CD8-positive, alpha-beta memory T cell (primary cell): ENCODE results near the gene RREB1. TPM values are rescaled to one million over a fixed set of nuclear protein-coding genes. Genes with fewer than 3 reads are reported as not detected.

ENCODE experiments used
- CTCF ChIA-PET: fragments of 350-600 bp; sonication (Branson Sonifier 250); formaldehyde crosslinking; loops from one replicate; lab custom pipeline; 2021; ENCODE audit warnings: antibody characterized with exemption; lab: Charles Lee
- POLR2A ChIA-PET: fragments of 350-600 bp; sonication (Branson Sonifier 250); formaldehyde crosslinking; loops from one replicate; lab custom pipeline; 2021; ENCODE audit warnings: antibody characterized with exemption; lab: Charles Lee
- DNase-seq, 5 donors: peaks; one replicate each; pipeline versions ENCODE4 v3.0.0 to v3.0.0-alpha.2; 2020 to 2022; ENCODE audit warnings: mixed read lengths in 1 of 5
- H3K27ac ChIP-seq: one replicate; pipeline ENCODE4 v1.7.0; 2013; ENCODE audit warnings: low read depth, mild to moderate bottlenecking, low read length, moderate library complexity
- H3K27me3 ChIP-seq: 2 replicates; pipeline ENCODE4 v1.7.0; 2013; ENCODE audit warnings: low read length, mild to moderate bottlenecking; ENCODE audit not compliant: insufficient read depth, poor library complexity, severe bottlenecking
- H3K36me3 ChIP-seq: 2 replicates; pipeline ENCODE4 v1.7.0; 2013; ENCODE audit warnings: mild to moderate bottlenecking, low read length, moderate library complexity; ENCODE audit not compliant: insufficient read depth
- H3K4me1 ChIP-seq: 2 replicates; pipeline ENCODE4 v1.7.0; 2013; ENCODE audit warnings: mild to moderate bottlenecking, low read length, moderate library complexity; ENCODE audit not compliant: insufficient read depth
- H3K4me3 ChIP-seq: 2 replicates; pipeline ENCODE4 v1.7.0; 2013; ENCODE audit warnings: mild to moderate bottlenecking, low read length
- H3K9me3 ChIP-seq: 2 replicates; pipeline ENCODE4 v1.7.0; 2013; ENCODE audit warnings: mild to moderate bottlenecking, low read length
- H3K27ac Mint-ChIP-seq, 8 donors: one replicate each; pipeline ENCODE4 v1.8.0; 2020 to 2021; ENCODE audit warnings: mixed read lengths in 8 of 8, mild to moderate bottlenecking in 6 of 8, inconsistent platforms in 3 of 8, moderate library complexity in 3 of 8
- H3K27me3 Mint-ChIP-seq, 2 donors: one replicate each; pipeline ENCODE4 v1.8.0; 2020 to 2021; ENCODE audit warnings: mixed read lengths in 2 of 2, mild to moderate bottlenecking in 1 of 2, moderate library complexity in 1 of 2
- H3K36me3 Mint-ChIP-seq, 3 donors: one replicate each; pipeline ENCODE4 v1.8.0; 2020 to 2021; ENCODE audit warnings: mixed read lengths in 3 of 3, inconsistent platforms in 1 of 3, mild to moderate bottlenecking in 1 of 3
- H3K4me1 Mint-ChIP-seq, 3 donors: one replicate each; pipeline ENCODE4 v1.8.0; 2020 to 2021; ENCODE audit warnings: mixed read lengths in 3 of 3, inconsistent platforms in 1 of 3, mild to moderate bottlenecking in 1 of 3
- H3K4me3 Mint-ChIP-seq, 7 donors: one replicate each; pipeline ENCODE4 v1.8.0; 2020 to 2021; ENCODE audit warnings: mixed read lengths in 7 of 7, mild to moderate bottlenecking in 6 of 7, moderate library complexity in 4 of 7, inconsistent platforms in 2 of 7
- H3K9me3 Mint-ChIP-seq, 5 donors: one replicate each; pipeline ENCODE4 v1.8.0; 2020 to 2022; ENCODE audit warnings: mixed read lengths in 5 of 5, mild to moderate bottlenecking in 3 of 5, moderate library complexity in 2 of 5, inconsistent platforms in 1 of 5
- polyA plus RNA-seq: library from polyadenylated mRNA; unstranded; fragments of 300-500 nt; fragmentation: Illumina TruSeq; gene quantifications from one replicate; pipeline ENCODE4 v1.2.3, GENCODE V29; 2021
- total RNA-seq, 2 experiments: library from RNA; stranded (reverse); gene quantifications; one replicate each; pipeline ENCODE4 v1.2.3, GENCODE V29; 2021

RREB1 gene
- total and polyA plus RNA-seq, 3 experiments from 2014 or later = 8.5 to 18.7 (median 17.7) TPM

DNA sequence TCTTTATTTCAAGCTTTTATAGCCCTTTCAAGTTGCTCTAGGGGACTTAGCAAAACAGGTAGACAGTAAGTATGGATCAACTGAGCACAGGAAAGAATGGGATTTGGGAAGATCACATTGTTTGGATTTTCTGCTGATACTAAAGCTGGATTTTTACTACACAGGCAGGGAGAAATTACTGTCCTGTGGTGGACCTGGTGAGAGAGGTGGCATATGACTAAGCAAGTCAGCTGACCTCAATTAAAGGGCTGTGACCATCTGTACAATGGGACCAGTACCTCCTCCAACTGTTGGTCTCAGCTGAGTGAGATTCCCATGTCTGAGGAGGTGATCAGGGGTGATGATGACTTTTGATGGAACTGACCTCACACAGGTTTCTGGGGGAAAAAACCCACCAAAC lies 28.0 kb downstream of the RREB1 start:
- POLR2A ChIA-PET = interaction anchor here (1.1 kb wide), 1 partner anchor 25 kb away, joined by 3 read pairs; no protein-coding TSS in a partner anchor
- peaks cover 0 to 4% (median 0%) of the 10 kb centered on the region in 3 donors for H3K36me3 Mint-ChIP-seq
- Histone ChIP-seq H3K9me3 (no peaks in the 10 kb centered on the region), H3K27me3 (no peaks in the 10 kb centered on the region), H3K36me3 (no peaks in the 10 kb centered on the region), H3K4me3 (no peak overlapping the region), H3K27ac (no peak overlapping the region), H3K4me1 (peaks cover 70% of the 10 kb centered on the region)
- no peaks in the 10 kb centered on the region for H3K9me3 Mint-ChIP-seq
- peaks cover 65 to 92% (median 83%) of the 10 kb centered on the region in 3 donors for H3K4me1 Mint-ChIP-seq
- H3K4me3 Mint-ChIP-seq = peak overlapping the region in 1 of 7 donors; percentile 36
- CTCF ChIA-PET = interaction anchor here (0.8 to 2.7 kb wide), 6 partner anchors 9 to 29 kb away, joined by 3 to 8 read pairs (median 3); partner anchors contain the start of gene RREB1
- no peak for DNase-seq
- peak overlapping the region; percentile 39 to 73 (median 58) for H3K27ac Mint-ChIP-seq
- no peaks in the 10 kb centered on the region for H3K27me3 Mint-ChIP-seq

DNA sequence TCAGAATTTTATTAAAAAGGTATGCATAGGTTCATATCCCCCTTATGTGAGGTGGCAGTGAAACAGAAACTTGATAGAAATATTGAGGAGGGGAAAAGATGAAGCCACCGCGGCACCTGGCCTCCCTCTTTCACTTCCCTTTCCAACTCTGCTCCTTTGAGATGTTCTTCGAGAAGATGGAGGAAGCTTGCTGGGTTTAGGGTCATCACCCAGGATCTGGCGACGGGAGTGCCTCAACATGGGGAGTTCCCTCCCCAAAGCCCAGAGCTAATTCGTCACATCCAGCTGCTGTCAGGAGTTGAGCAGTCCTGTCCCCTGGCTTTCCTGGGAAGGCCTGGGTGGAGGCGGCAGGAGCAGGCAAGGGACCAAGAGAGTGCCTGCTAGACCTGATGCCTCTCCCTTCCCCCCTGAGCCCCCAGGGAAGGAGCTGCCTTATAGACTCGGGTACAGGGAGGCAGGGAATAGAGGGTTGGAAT lies 29.1 kb downstream of the RREB1 start:
- H3K4me3 Mint-ChIP-seq = peak overlapping the region; percentile 71 to 88 (median 77)
- peaks cover 0 to 4% (median 0%) of the 10 kb centered on the region in 3 donors for H3K36me3 Mint-ChIP-seq
- no peaks in the 10 kb centered on the region for H3K27me3 Mint-ChIP-seq
- Histone ChIP-seq H3K36me3 (no peaks in the 10 kb centered on the region), H3K9me3 (no peaks in the 10 kb centered on the region), H3K4me3 (peak overlapping the region; percentile 36), H3K27ac (peak overlapping the region; percentile 33), H3K27me3 (no peaks in the 10 kb centered on the region), H3K4me1 (peaks cover 76% of the 10 kb centered on the region)
- CTCF ChIA-PET = interaction anchor here (0.5 to 2.7 kb wide), 3 partner anchors 13 to 31 kb away, joined by 3 to 8 read pairs (median 4); no protein-coding TSS in a partner anchor
- POLR2A ChIA-PET = interaction anchor here (1.7 to 1.9 kb wide), 2 partner anchors 10 to 29 kb away, joined by 4 to 27 read pairs; partner anchors contain the start of gene RREB1
- peak overlapping the region; percentile 83 to 97 (median 96) for H3K27ac Mint-ChIP-seq
- H3K4me1 Mint-ChIP-seq = peaks cover 61 to 89% (median 82%) of the 10 kb centered on the region in 3 donors
- DNase-seq = no peak
- H3K9me3 Mint-ChIP-seq = no peaks in the 10 kb centered on the region

DNA sequence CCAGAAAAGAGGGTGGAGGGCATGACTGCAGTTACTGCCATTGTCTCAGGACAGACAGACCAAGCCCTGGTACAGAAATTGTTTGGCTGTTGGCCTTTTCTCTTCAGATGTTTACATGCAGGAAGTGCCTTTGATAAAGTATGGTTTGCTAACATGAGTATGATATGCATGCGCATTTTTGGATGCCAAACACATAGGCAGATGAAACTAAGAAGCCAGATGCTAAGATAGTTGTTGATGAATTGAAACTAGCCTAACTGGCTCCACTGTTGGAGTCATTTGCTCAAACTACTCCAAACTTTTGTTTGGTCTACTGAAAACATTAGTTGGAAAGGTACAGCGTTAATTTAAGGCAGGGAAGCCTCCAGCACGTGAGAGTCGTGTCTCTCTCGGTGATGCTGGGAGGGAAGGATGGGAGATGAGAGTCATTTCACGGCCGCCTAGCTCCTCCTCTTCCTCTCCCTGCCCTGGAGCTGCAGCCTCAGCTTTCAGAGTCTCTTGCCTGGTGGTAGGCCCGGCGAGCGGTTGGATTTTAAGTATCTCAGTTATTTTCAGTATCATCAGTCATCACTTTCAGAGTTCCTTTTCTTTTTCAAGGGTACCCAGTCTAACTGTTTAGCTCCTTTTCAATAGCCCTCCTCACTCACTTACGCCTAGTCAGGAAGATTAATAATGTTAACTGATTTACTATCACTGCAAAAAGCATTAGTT lies 29.7 kb downstream of the RREB1 start:
- CTCF ChIA-PET = interaction anchor here (0.5 to 2.7 kb wide), 2 partner anchors 13 to 23 kb away, joined by 4 to 8 read pairs; no protein-coding TSS in a partner anchor
- Mint-ChIP-seq H3K27ac (peak overlapping the region; percentile 83 to 97 (median 96)), H3K27me3 (no peaks in the 10 kb centered on the region), H3K9me3 (no peaks in the 10 kb centered on the region), H3K4me3 (peak overlapping the region; percentile 71 to 88 (median 77)), H3K4me1 (peaks cover 57 to 88% (median 78%) of the 10 kb centered on the region in 3 donors), H3K36me3 (peaks cover 0 to 2% (median 0%) of the 10 kb centered on the region in 3 donors)
- DNase-seq = peak; percentile 28 to 66 (median 50)
- Histone ChIP-seq H3K36me3 (no peaks in the 10 kb centered on the region), H3K27ac (peak overlapping the region; percentile 33), H3K27me3 (no peaks in the 10 kb centered on the region), H3K4me1 (peaks cover 77% of the 10 kb centered on the region), H3K9me3 (no peaks in the 10 kb centered on the region), H3K4me3 (peak overlapping the region; percentile 36)
- POLR2A ChIA-PET = interaction anchor here (1.7 to 1.9 kb wide), 2 partner anchors 9 to 29 kb away, joined by 4 to 27 read pairs; partner anchors contain the start of gene RREB1

DNA sequence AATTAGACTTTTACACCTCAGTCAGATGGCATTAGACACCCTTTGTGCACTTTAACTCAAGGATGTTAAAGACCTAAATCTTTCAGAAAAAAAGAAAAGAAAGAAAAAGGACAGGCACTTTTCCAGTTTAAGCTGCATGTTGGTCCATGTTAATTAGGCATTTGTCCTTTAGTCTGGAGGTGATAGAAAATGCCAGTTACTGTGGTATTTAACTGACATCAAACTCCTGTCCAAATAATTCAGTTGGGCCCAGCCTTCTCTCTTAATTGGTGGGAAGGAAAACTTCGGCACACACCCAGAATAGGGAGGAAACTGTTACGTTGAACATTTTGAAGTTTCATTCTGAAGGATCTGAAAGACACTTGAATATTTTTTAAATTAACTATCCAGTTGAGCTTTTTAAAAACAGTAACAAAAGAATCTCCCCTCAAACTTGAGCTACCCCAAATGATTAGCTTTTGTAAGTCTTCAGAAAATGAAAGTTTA lies 30.3 kb downstream of the RREB1 start:
- no peak for DNase-seq
- Histone ChIP-seq H3K9me3 (no peaks in the 10 kb centered on the region), H3K4me3 (peak overlapping the region; percentile 36), H3K27me3 (no peaks in the 10 kb centered on the region), H3K36me3 (no peaks in the 10 kb centered on the region), H3K27ac (peak overlapping the region; percentile 33), H3K4me1 (peaks cover 75% of the 10 kb centered on the region)
- POLR2A ChIA-PET = interaction anchor here (1.7 to 1.9 kb wide), 2 partner anchors 8 to 30 kb away, joined by 4 to 27 read pairs; partner anchors contain the start of gene RREB1
- peaks cover 0 to 2% (median 0%) of the 10 kb centered on the region in 3 donors for H3K36me3 Mint-ChIP-seq
- CTCF ChIA-PET = no interaction called here
- H3K4me3 Mint-ChIP-seq = peak overlapping the region; percentile 20 to 88 (median 77)
- H3K4me1 Mint-ChIP-seq = peaks cover 57 to 87% (median 78%) of the 10 kb centered on the region in 3 donors
- peak overlapping the region; percentile 83 to 97 (median 96) for H3K27ac Mint-ChIP-seq
- no peaks in the 10 kb centered on the region for H3K27me3 Mint-ChIP-seq
- no peaks in the 10 kb centered on the region for H3K9me3 Mint-ChIP-seq

DNA sequence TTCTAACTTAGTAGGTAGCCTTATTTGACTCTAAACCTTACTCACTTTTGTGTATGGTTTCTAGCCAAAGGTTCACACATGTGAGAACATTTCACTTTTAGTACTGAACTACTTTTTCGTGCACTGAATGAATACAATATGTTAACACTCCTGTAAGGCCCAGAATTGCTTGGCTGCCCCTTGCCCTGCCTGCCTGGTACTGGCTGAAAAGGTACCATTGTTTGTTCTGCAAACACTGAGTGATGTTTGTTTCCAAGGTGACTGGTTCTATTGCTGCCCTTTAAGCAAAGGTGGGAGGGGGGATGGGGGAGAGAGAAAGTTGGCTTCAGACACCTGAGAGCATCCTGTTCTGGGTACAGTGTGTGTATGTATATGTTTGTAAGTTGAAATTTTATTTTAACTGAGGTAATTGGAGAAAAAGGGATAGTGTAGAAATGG lies 31.2 kb downstream of the RREB1 start:
- Mint-ChIP-seq H3K27me3 (no peaks in the 10 kb centered on the region), H3K9me3 (no peaks in the 10 kb centered on the region), H3K27ac (peak overlapping the region; percentile 10 to 97 (median 79)), H3K4me1 (peaks cover 56 to 86% (median 78%) of the 10 kb centered on the region in 3 donors), H3K36me3 (no peaks in the 10 kb centered on the region), H3K4me3 (peak overlapping the region in 6 of 7 donors; percentile 43 to 79 (median 56))
- Histone ChIP-seq H3K4me1 (peaks cover 80% of the 10 kb centered on the region), H3K27me3 (no peaks in the 10 kb centered on the region), H3K9me3 (no peaks in the 10 kb centered on the region), H3K36me3 (no peaks in the 10 kb centered on the region), H3K27ac (no peak overlapping the region), H3K4me3 (no peak overlapping the region)
- CTCF ChIA-PET = no interaction called here
- peak in 3 of 5 donors; percentile 50 to 72 (median 69) for DNase-seq
- POLR2A ChIA-PET = interaction anchor here (1.7 to 1.9 kb wide), 2 partner anchors 8 to 31 kb away, joined by 4 to 27 read pairs; partner anchors contain the start of gene RREB1

DNA sequence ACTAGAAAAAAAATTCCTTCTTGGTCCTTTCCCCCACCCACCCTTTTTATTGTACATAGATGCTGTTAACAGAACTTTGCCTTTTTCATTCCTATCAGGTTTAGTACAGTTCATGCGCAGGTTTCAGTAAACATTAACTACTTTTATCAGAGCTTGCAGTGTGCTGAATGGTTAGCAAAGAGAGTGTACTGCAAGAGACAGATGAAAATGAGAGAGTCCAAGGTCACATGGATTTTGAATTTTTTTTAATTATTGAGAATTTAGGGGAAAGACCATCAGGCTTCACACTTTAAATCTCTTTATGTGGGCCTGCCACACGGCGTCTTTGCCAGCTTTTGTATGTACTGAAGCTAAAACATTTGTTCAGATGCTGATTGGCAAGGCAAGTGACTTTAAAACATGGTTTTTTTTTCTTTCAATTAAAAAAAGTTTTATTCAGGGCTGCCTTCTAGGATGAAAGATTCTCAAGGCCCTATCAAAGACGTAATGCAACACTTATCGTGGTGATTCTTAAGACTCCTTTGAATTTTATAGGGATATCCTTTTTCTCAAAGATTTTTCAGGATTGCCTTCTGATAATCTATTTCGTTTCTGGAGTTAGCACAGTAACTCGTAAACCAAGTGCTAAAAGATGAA lies 32.2 kb downstream of the RREB1 start:
- Histone ChIP-seq H3K36me3 (no peaks in the 10 kb centered on the region), H3K9me3 (no peaks in the 10 kb centered on the region), H3K27ac (peak overlapping the region; percentile 72), H3K4me3 (no peak overlapping the region), H3K27me3 (no peaks in the 10 kb centered on the region), H3K4me1 (peaks cover 78% of the 10 kb centered on the region)
- Mint-ChIP-seq H3K36me3 (no peaks in the 10 kb centered on the region), H3K4me3 (peak overlapping the region; percentile 83 to 91 (median 87)), H3K27ac (peak overlapping the region; percentile 17 to 93 (median 78)), H3K9me3 (no peaks in the 10 kb centered on the region), H3K4me1 (peaks cover 57 to 85% (median 78%) of the 10 kb centered on the region in 3 donors), H3K27me3 (no peaks in the 10 kb centered on the region)
- DNase-seq = no peak
- CTCF ChIA-PET = interaction anchor here (1.6 kb wide), 1 partner anchor 12 kb away, joined by 3 read pairs; no protein-coding TSS in a partner anchor
- POLR2A ChIA-PET = interaction anchor here (1.2 kb wide), 1 partner anchor 31 kb away, joined by 3 read pairs; no protein-coding TSS in a partner anchor

DNA sequence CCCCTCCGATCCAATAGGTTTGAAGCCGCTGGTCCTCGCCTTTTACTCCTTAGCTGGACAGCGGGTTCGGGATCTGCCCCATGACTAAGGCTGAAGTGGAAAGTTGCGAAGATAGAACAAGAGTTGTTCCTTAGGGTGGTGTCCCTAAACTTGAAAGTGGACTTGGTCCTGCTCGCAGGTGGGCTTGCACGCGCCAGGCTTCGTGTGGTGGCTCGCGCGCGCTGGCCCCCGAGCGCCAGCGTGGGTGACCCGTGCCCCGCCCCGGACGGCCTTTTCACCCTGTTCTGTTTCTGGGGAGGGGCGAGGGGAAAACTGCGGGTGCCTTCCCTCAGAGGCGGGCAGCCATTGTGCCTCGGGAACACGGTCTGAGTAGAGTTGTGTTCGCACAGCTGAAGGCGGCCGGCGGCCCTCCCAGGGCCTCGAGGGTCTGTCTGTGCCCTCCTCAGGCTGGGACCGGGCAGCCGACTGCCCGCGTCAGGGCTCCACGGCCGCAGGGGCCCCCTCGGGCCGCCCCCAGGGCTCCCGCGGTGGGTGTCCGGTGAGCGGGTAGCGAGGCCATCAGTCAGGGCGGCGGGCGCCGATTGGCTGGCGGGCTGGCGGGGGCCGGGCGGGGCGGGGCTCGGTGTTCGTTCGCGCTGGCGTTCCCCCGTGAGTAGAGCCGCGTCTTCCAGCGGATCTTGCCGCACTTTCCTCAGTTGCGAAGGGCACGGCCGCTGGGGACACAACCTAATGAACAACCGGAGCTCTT lies 33.0 kb downstream of the RREB1 start:
- Histone ChIP-seq H3K4me3 (peak overlapping the region; percentile 58), H3K4me1 (peaks cover 79% of the 10 kb centered on the region), H3K36me3 (no peaks in the 10 kb centered on the region), H3K27me3 (no peaks in the 10 kb centered on the region), H3K9me3 (no peaks in the 10 kb centered on the region), H3K27ac (peak overlapping the region; percentile 72)
- H3K27me3 Mint-ChIP-seq = no peaks in the 10 kb centered on the region
- peak overlapping the region; percentile 83 to 91 (median 87) for H3K4me3 Mint-ChIP-seq
- H3K36me3 Mint-ChIP-seq = no peaks in the 10 kb centered on the region
- DNase-seq = peak; percentile 72 to 83 (median 76)
- ChIA-PET CTCF (interaction anchor here (1.6 kb wide), 1 partner anchor 11 kb away, joined by 3 read pairs; no protein-coding TSS in a partner anchor), POLR2A (interaction anchor here (1.2 to 1.4 kb wide), 2 partner anchors 26 to 31 kb away, joined by 3 read pairs; no protein-coding TSS in a partner anchor)
- H3K9me3 Mint-ChIP-seq = no peaks in the 10 kb centered on the region
- H3K27ac Mint-ChIP-seq = peak overlapping the region; percentile 54 to 93 (median 84)
- peaks cover 57 to 85% (median 78%) of the 10 kb centered on the region in 3 donors for H3K4me1 Mint-ChIP-seq
